Mucosa of gallbladder (tissue), 1 donor: ENCODE results near the gene CAND1. TPM values are rescaled to one million over a fixed set of nuclear protein-coding genes. Genes with fewer than 3 reads are reported as not detected.
A peak's percentile ranks its signal among the peaks of the same experiment; 100 is the strongest.

Experiments used
- DNase-seq: peaks from one replicate; pipeline ENCODE4 v3.0.0-alpha.2; 2020; ENCODE audit warnings: low spot score
- total RNA-seq: library from RNA; stranded (reverse); gene quantifications from one replicate; pipeline ENCODE4 v1.2.1, GENCODE V29; 2021
- donor health status: DM: no; HTN: no; CAD: no.

Gene CAND1
- 129 TPM for total RNA-seq

- peak; percentile 99 for DNase-seq
These were observed at the start of gene CAND1 for GRCh38 chr12:67268896-67269632. TSS of gene CAND1 (plus strand) at chr12:67269358. CDS start at chr12:67269718, 360 bp downstream.

- no peak for DNase-seq
These were observed 49.1 kb upstream of the CAND1 start for GRCh38 chr12:67220065-67220464.

- no peak for DNase-seq
These were observed 46.9 kb upstream of the CAND1 start for GRCh38 chr12:67222302-67222701.

- DNase-seq: no peak
These were observed 45.9 kb upstream of the CAND1 start for GRCh38 chr12:67223225-67223624.

GRCh38 chr12:67237231-67237630, 31.9 kb upstream of the CAND1 start:
- DNase-seq: no peak

- DNase-seq: no peak
These were observed 30.1 kb upstream of the CAND1 start for GRCh38 chr12:67239061-67239460.

- DNase-seq: no peak
These were observed 27.7 kb upstream of the CAND1 start for GRCh38 chr12:67241482-67241881.

- DNase-seq: no peak
These were observed 25.9 kb upstream of the CAND1 start for GRCh38 chr12:67243260-67243659.

GRCh38 chr12:67245571-67245970, 23.6 kb upstream of the CAND1 start:
- no peak for DNase-seq

- no peak for DNase-seq
These were observed 18.1 kb upstream of the CAND1 start for GRCh38 chr12:67251012-67251411.

GRCh38 chr12:67254372-67255026, 14.7 kb upstream of the CAND1 start:
- DNase-seq: no peak

- DNase-seq: no peak
These were observed 12.5 kb upstream of the CAND1 start for GRCh38 chr12:67256649-67257048.

- DNase-seq: no peak
These were observed 5.7 kb upstream of the CAND1 start for GRCh38 chr12:67263471-67263870.

- DNase-seq: peak; percentile 95
These were observed 743 bp upstream of the CAND1 start for GRCh38 chr12:67268335-67268895.

- DNase-seq: peak; percentile 37
These were observed 745 bp downstream of the CAND1 start for GRCh38 chr12:67269633-67270573.

- DNase-seq: no peak
These were observed 1.5 kb downstream of the CAND1 start for GRCh38 chr12:67270622-67271021.

GRCh38 chr12:67271976-67272375, 2.8 kb downstream of the CAND1 start:
- DNase-seq: no peak

- no peak for DNase-seq
These were observed 5.0 kb downstream of the CAND1 start for GRCh38 chr12:67274186-67274585.

GRCh38 chr12:67275380-67275913, 6.3 kb downstream of the CAND1 start:
- DNase-seq: no peak

- DNase-seq: no peak
These were observed 7.3 kb downstream of the CAND1 start for GRCh38 chr12:67276421-67276820.

GRCh38 chr12:67279637-67280036, 10.5 kb downstream of the CAND1 start:
- DNase-seq: no peak

- DNase-seq: no peak
These were observed 10.9 kb downstream of the CAND1 start for GRCh38 chr12:67280088-67280487.
